ENCODE data around the gene GINS3.

DNA sequence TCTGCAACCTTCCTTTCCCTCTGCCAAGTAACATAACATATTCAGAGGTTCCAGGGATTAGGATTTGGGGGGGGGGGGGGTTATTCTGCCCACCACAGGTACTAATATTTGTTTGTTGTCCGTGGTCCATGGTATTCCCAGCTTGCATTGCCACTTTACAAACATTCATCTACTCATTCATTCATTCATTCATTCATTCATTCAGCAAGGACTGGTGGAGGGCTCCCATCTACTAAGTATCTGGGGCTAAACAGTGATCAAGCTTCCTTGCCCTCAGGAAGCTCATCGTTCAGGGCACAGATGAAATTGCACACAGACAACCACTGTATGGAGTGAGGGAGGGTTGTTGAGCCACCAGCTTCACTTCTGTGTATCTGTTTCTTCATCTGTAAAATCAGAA is 61.9 kb downstream of the GINS3 start:
- no peak for TF ChIP-seq POLR2AphosphoS5 (IDR thresholded peaks at IDR 0.05; ENCODE audit: low read depth)
- no peak for TF ChIP-seq CTCF (IDR thresholded peaks at IDR 0.05; ENCODE audit: insufficient read depth, low read length)
- TF ChIP-seq SPI1 (IDR thresholded peaks at IDR 0.05; ENCODE audit: borderline replicate concordance, low read depth), result no peak

Measured in HL-60 (cell line).